GM18519 (cell line): ENCODE data around the gene STX7.

Source experiments
- ATAC-seq: cut with Tn5 transposase; IDR thresholded peaks from one replicate; pipeline ENCODE4 v1.9.1; 2021; ENCODE audit warnings: mild to moderate bottlenecking, moderate library complexity; ENCODE audit not compliant: unreplicated experiment, low FRiP score

Gene STX7

GRCh38 chr6:132506869-132507808 is 5.8 kb downstream of the STX7 start:
- ATAC-seq = no peak

- ATAC-seq = no peak
Measured at GRCh38 chr6:132506461-132506860, 6.5 kb downstream of the STX7 start.

GRCh38 chr6:132505158-132505557 is 7.8 kb downstream of the STX7 start:
- peak; percentile 41 for ATAC-seq

- no peak for ATAC-seq
Measured at GRCh38 chr6:132504757-132505156, 8.2 kb downstream of the STX7 start.

GRCh38 chr6:132499757-132500156 is 13.2 kb downstream of the STX7 start:
- ATAC-seq = no peak

- ATAC-seq = peak; percentile 36
Measured at GRCh38 chr6:132498638-132499037, 14.3 kb downstream of the STX7 start.

- no peak for ATAC-seq
Measured at GRCh38 chr6:132496519-132497180, 16.3 kb downstream of the STX7 start.

- ATAC-seq = peak; percentile 40
Measured at GRCh38 chr6:132495604-132496079, 17.3 kb downstream of the STX7 start.

- ATAC-seq = no peak
Measured at GRCh38 chr6:132494954-132495353, 18.0 kb downstream of the STX7 start.

- no peak for ATAC-seq
Measured at GRCh38 chr6:132491881-132492280, 21.0 kb downstream of the STX7 start.

- no peak for ATAC-seq
Measured at GRCh38 chr6:132491303-132491702, 21.6 kb downstream of the STX7 start.

- ATAC-seq = no peak
Measured at GRCh38 chr6:132490478-132491204, 22.3 kb downstream of the STX7 start.

- no peak for ATAC-seq
Measured at GRCh38 chr6:132490024-132490423, 22.9 kb downstream of the STX7 start.

GRCh38 chr6:132489376-132489775 is 23.5 kb downstream of the STX7 start:
- no peak for ATAC-seq

- ATAC-seq = no peak
Measured at GRCh38 chr6:132487762-132488161, 25.2 kb downstream of the STX7 start.

GRCh38 chr6:132484680-132485018 is 28.3 kb downstream of the STX7 start:
- ATAC-seq = no peak

GRCh38 chr6:132483779-132484679 is 28.9 kb downstream of the STX7 start:
- no peak for ATAC-seq

GRCh38 chr6:132482581-132482980 is 30.3 kb downstream of the STX7 start:
- ATAC-seq = no peak

GRCh38 chr6:132481189-132481588 is 31.7 kb downstream of the STX7 start:
- no peak for ATAC-seq

- no peak for ATAC-seq
Measured at GRCh38 chr6:132479131-132479530, 33.8 kb downstream of the STX7 start.
